Endothelial cell of umbilical vein (primary cell): ENCODE results near the gene ZNF483. TPM values are rescaled to one million over a fixed set of nuclear protein-coding genes. Genes with fewer than 3 reads are reported as not detected.

Experiments used
- Bru-seq: library from RNA; stranded (reverse); fragments of 400-500 nt; gene quantifications from one replicate; lab custom pipeline; 2021; lab: Mats Ljungman, UMichigan
- BruChase-seq, 2 experiments: library from RNA; stranded (reverse); fragments of 400-500 nt; gene quantifications; one replicate each; lab custom pipeline; 2021; lab: Mats Ljungman, UMichigan
- BruUV-seq: library from RNA; stranded (reverse); fragments of 400-500 nt; replicated peaks from 2 replicates; lab custom pipeline; 2021; lab: Mats Ljungman, UMichigan
- CTCF ChIA-PET: fragments of 300-600, 350-600 bp; sonication (Branson Sonifier 250); formaldehyde crosslinking; loops from one replicate; lab custom pipeline; 2021; ENCODE audit warnings: antibody characterized with exemption, inconsistent platforms; lab: Charles Lee
- POLR2A ChIA-PET: fragments of 300-600, 350-600 bp; sonication (Branson Sonifier 250); formaldehyde crosslinking; loops from one replicate; lab custom pipeline; 2021; ENCODE audit warnings: antibody characterized with exemption, inconsistent platforms; lab: Charles Lee
- DNase-seq: peaks from one replicate; pipeline ENCODE4 v3.0.0-alpha.2; 2011; ENCODE audit warnings: low read depth, low spot score
- FAIRE-seq: peaks from 2 replicates; lab custom pipeline; 2011; peaks lifted over from hg19 to GRCh38; lab: Jason Lieb, UNC
- H2AFZ ChIP-seq: 2 replicates; pipeline ENCODE4 v1.6.0; 2012; ENCODE audit warnings: low read depth, low read length, control low read depth, inconsistent platforms
- H3K27ac ChIP-seq: 2 replicates; pipeline ENCODE4 v1.5.1; 2011; ENCODE audit warnings: low read depth, mild to moderate bottlenecking, control low read depth, low read length, moderate library complexity; ENCODE audit not compliant: insufficient read depth
- H3K27me3 ChIP-seq, 2 experiments: 2 replicates each; pipeline versions ENCODE4 v1.6.0 to v1.6.1; 2011; ENCODE audit warnings: low read length in 2 of 2, mixed read lengths in 1 of 2; ENCODE audit not compliant: control insufficient read depth in 2 of 2, insufficient read depth in 2 of 2
- H3K36me3 ChIP-seq, 2 experiments: 2 replicates in 1 of 2; 3 replicates in 1 of 2; pipeline ENCODE4 v1.5.1; 2011; ENCODE audit warnings: low read length in 2 of 2, mild to moderate bottlenecking in 1 of 2, moderate library complexity in 1 of 2; ENCODE audit not compliant: control insufficient read depth in 2 of 2, insufficient read depth in 2 of 2; ENCODE audit errors: extremely low read depth in 1 of 2
- H3K4me1 ChIP-seq: 3 replicates; pipeline ENCODE4 v1.5.1; 2011; ENCODE audit warnings: mild to moderate bottlenecking, low read length; ENCODE audit not compliant: control insufficient read depth, insufficient read depth; ENCODE audit errors: extremely low read depth
- H3K4me2 ChIP-seq: 2 replicates; pipeline ENCODE4 v1.6.1; 2011; ENCODE audit warnings: low read length, control low read depth, mixed read lengths; ENCODE audit not compliant: insufficient read depth
- H3K4me3 ChIP-seq, 3 experiments: fragments of 200-600 bp in 1 of 3; sonication (generic), shearing (Covaris generic) in 1 of 3; replicated peaks in 1 of 3; 2 replicates each; pipeline ENCODE4 v1.5.1; 2011 to 2016; ENCODE audit warnings: control low read depth in 3 of 3, low read length in 3 of 3, mild to moderate bottlenecking in 2 of 3, inconsistent platforms in 1 of 3, low read depth in 1 of 3, moderate library complexity in 1 of 3; ENCODE audit not compliant: insufficient read depth in 1 of 3
- H3K79me2 ChIP-seq: 2 replicates; pipeline ENCODE4 v1.6.0; 2012; ENCODE audit warnings: low read length, inconsistent platforms; ENCODE audit not compliant: control insufficient read depth, insufficient read depth
- H3K9ac ChIP-seq: replicated peaks from 2 replicates; pipeline ENCODE3; 2011; ENCODE audit warnings: low read length, control low read depth; ENCODE audit not compliant: insufficient read depth; ENCODE audit errors: extremely low read depth
- H3K9me1 ChIP-seq: replicated peaks from 3 replicates; pipeline ENCODE4 v1.6.0; 2011; ENCODE audit warnings: mild to moderate bottlenecking, low read length; ENCODE audit not compliant: control insufficient read depth, insufficient read depth; ENCODE audit errors: extremely low read depth
- H3K9me3 ChIP-seq: replicated peaks from 2 replicates; pipeline ENCODE4 v1.5.1; 2012; ENCODE audit warnings: low read length, inconsistent platforms; ENCODE audit not compliant: control insufficient read depth, insufficient read depth
- H4K20me1 ChIP-seq: replicated peaks from 2 replicates; pipeline ENCODE3; 2011; ENCODE audit warnings: mild to moderate bottlenecking, low read length; ENCODE audit not compliant: control insufficient read depth, insufficient read depth; ENCODE audit errors: extremely low read depth
- CTCF ChIP-seq, 2 donors: IDR thresholded peaks; 1 replicate in 1 of 2; 2 replicates in 1 of 2; pipeline ENCODE4 v1.5.1; 2011; ENCODE audit warnings: low read length in 2 of 2, mild to moderate bottlenecking in 2 of 2, moderate library complexity in 2 of 2, control low read depth in 1 of 2, inconsistent platforms in 1 of 2, low read depth in 1 of 2; ENCODE audit not compliant: insufficient read depth in 1 of 2; ENCODE audit errors: extremely low read depth in 1 of 2
- EZH2 ChIP-seq: IDR thresholded peaks from 2 replicates; pipeline ENCODE4 v1.6.1; 2012; ENCODE audit warnings: borderline replicate concordance, low read depth, mild to moderate bottlenecking, moderate library complexity, low read length, inconsistent platforms; ENCODE audit not compliant: severe bottlenecking
- FOS ChIP-seq: IDR thresholded peaks from 2 replicates; pipeline ENCODE4 v1.6.1; 2011; ENCODE audit warnings: mild to moderate bottlenecking, low read length, moderate library complexity, borderline replicate concordance; ENCODE audit not compliant: insufficient read depth
- GATA2 ChIP-seq: IDR thresholded peaks from 2 replicates; pipeline ENCODE4 v1.7.0; 2011; ENCODE audit warnings: low read depth, mild to moderate bottlenecking, moderate library complexity, mixed read lengths, low read length; ENCODE audit not compliant: insufficient read length, insufficient read depth
- JUN ChIP-seq: IDR thresholded peaks from 2 replicates; pipeline ENCODE4 v1.6.1; 2011; ENCODE audit warnings: borderline replicate concordance, low read depth; ENCODE audit not compliant: insufficient read length, insufficient read depth
- MAX ChIP-seq: IDR thresholded peaks from 2 replicates; pipeline ENCODE4 v1.6.1; 2011; ENCODE audit not compliant: insufficient read depth, insufficient read length
- MYC ChIP-seq: IDR thresholded peaks from one replicate; pipeline ENCODE4 v1.6.1; 2011; ENCODE audit warnings: mild to moderate bottlenecking, low read depth, low read length
- POLR2A ChIP-seq: IDR thresholded peaks from 2 replicates; pipeline ENCODE4 v1.6.1; 2012; ENCODE audit warnings: low read depth, mild to moderate bottlenecking, control low read depth, low read length
- POLR2AphosphoS5 ChIP-seq: IDR thresholded peaks from 2 replicates; pipeline ENCODE4 v1.6.1; 2012; ENCODE audit warnings: low read depth, mild to moderate bottlenecking, control low read depth, low read length, moderate library complexity; ENCODE audit not compliant: insufficient read depth
- dilution Hi-C: fragments of 300-500 bp; cut with MboI; formaldehyde crosslinking; loops from one replicate; pipeline ENCODE4 v1.15.0; 2019; ENCODE audit warnings: low sequenced_read_pairs; ENCODE audit not compliant: extremely low pct_ligation_motif_present
- intact Hi-C: fragments of 100-400 bp; cut with micrococcal nuclease; formaldehyde crosslinking; loops from one replicate; pipeline ENCODE4 v1.10.0; 2022
- long read RNA-seq: library from polyadenylated mRNA; stranded (forward); transcript quantifications from one replicate; pipeline ENCODE4 v2.0.0, GENCODE V29; 2021
- polyA minus RNA-seq, 3 experiments: library from RNA; depleted of rRNA, polyadenylated mRNA; stranded (reverse); fragments of >200 nt; gene quantifications; 1 replicate in 1 of 3; 2 replicates in 2 of 3; pipeline ENCODE4 v1.2.3, GENCODE V29; 2011
- polyA plus RNA-seq, 4 experiments: library from polyadenylated mRNA; depleted of rRNA in 3 of 4; stranded (reverse) in 3 of 4; unstranded in 1 of 4; fragments of >200 nt; gene quantifications; 2 replicates each; pipeline versions ENCODE4 v1.2.1 to v1.2.3, GENCODE V29; 2011 to 2012; ENCODE audit warnings: missing spikeins in 1 of 4
- total RNA-seq: library from RNA; stranded (reverse); gene quantifications from 2 replicates; pipeline ENCODE4 v1.2.3, GENCODE V29; 2021

Gene ZNF483
- total RNA-seq = 1.8 and 2.0 TPM in 2 replicates
- 0.14 and 0.23 TPM in 2 replicates for polyA plus RNA-seq
- 0.28 and 0.39 TPM in 2 replicates for polyA plus RNA-seq (2011; cell fraction: cytosol; rRNA removed)
- 0.57 and 1.1 TPM in 2 replicates for polyA plus RNA-seq (2011; cell fraction: nucleus; rRNA removed)
- polyA plus RNA-seq (2012) = 0.55 and 0.74 TPM in 2 replicates
- polyA minus RNA-seq = 4.0 and 5.8 TPM in 2 replicates
- not detected for polyA minus RNA-seq (2011; cell fraction: cytosol; rRNA and poly(A)+ RNA removed)
- 1.5 and 3.3 TPM in 2 replicates for polyA minus RNA-seq (2011; cell fraction: nucleus; rRNA and poly(A)+ RNA removed)
- Bru-seq, nascent RNA = percentile 40 among the genes with signal in this experiment
- percentile 42 among the genes with signal in this experiment for BruChase-seq, experiment 1, labeled RNA remaining after a 6-hour chase
- percentile 53 among the genes with signal in this experiment for BruChase-seq, experiment 2, labeled RNA remaining after a 2-hour chase
- long read RNA-seq, partial matches to known transcripts = 0 of 3 reads
- long read RNA-seq, other reads (novel, unspliced or antisense) = 2 of 3 reads

GRCh38 chr9:111525056-111525977 lies at the start of gene ZNF483:
TSS of gene ZNF483 (plus strand) at chr9:111525179. CDS start at chr9:111527396, 2,217 bp downstream.
- Histone ChIP-seq H4K20me1 (no peaks in the 10 kb centered on the region), H3K4me3 (peak within 1 kb of the TSS; percentile 7 to 88 (median 54)), H3K9me1 (no peaks in the 10 kb centered on the region), H3K27me3 (peaks cover 0 to 2% of the 10 kb centered on the region in 2 experiments), H3K9me3 (no peaks in the 10 kb centered on the region), H3K4me2 (peak within 1 kb of the TSS; percentile 54), H2AFZ (peak within 1 kb of the TSS; percentile 72), H3K4me1 (peaks cover 6% of the 10 kb centered on the region), H3K36me3 (no peaks in the 10 kb centered on the region), H3K79me2 (no peaks in the 10 kb centered on the region), H3K9ac (peak within 1 kb of the TSS; percentile 58), H3K27ac (no peak within 1 kb of the TSS)
- TF ChIP-seq POLR2AphosphoS5 (no peak), GATA2 (no peak), MAX (no peak), JUN (peak; percentile 38), FOS (peak; percentile 63), EZH2 (no peak), CTCF (IDR thresholded peaks at IDR 0.05; ENCODE audit: extremely low read depth in 1 of 2, insufficient read depth in 1 of 2, low read depth in 1 of 2, low read length in 2 of 2) (no peak), MYC (no peak), POLR2A (no peak)
- dilution Hi-C loops = no loop called here
- FAIRE-seq = peak; percentile 94
- ChIA-PET POLR2A (no interaction called here), CTCF (interaction anchor here (0.7 to 1.0 kb wide), 4 partner anchors 8 to 96 kb away, joined by 3 read pairs; partner anchors contain the start of gene ECPAS)
- DNase-seq = peak; percentile 84
- BruUV-seq = TSS peak; percentile 48
- intact Hi-C loops = loop anchor here (1.0 kb wide), 1 partner anchor 43 kb away; no protein-coding TSS in a partner anchor
